Measurements from ENCODE around the gene LPP. TPM values are rescaled to one million over a fixed set of nuclear protein-coding genes. Genes with fewer than 3 reads are reported as not detected.

The LPP gene
- polyA plus RNA-seq, 1 donor (not counting 4 experiments of a cell fraction or from before 2014, with no cell fraction given), result 16.0 TPM

- dilution Hi-C loops (cut with MboI; ENCODE audit: extremely low pct_ligation_motif_present, low sequenced_read_pairs), result no loop called here
- no peak overlapping the region for H3K9ac ChIP-seq (ENCODE audit: control insufficient read depth, extremely low read depth, insufficient read depth, low read length)
- H3K79me2 ChIP-seq (ENCODE audit: control insufficient read depth, insufficient read depth, low read length), result peaks cover 19% of the 10 kb centered on the region
Observed at GRCh38 chr3:188292251-188292650, 138.3 kb downstream of the LPP start.

GRCh38 chr3:188292827-188293226 lies 138.9 kb downstream of the LPP start:
- DNase-seq (ENCODE audit: low read depth, low spot score), result no peak
- Histone ChIP-seq H3K9ac (ENCODE audit: control insufficient read depth, extremely low read depth, insufficient read depth, low read length) (no peak overlapping the region), H3K9me3 (ENCODE audit: control insufficient read depth, low read depth, low read length) (no peaks in the 10 kb centered on the region), H3K36me3 (ENCODE audit: control insufficient read depth in 2 of 2, extremely low read depth in 1 of 2, insufficient read depth in 2 of 2, low read length in 2 of 2) (peaks cover 2 to 5% of the 10 kb centered on the region in 2 experiments), H3K4me1 (ENCODE audit: control insufficient read depth, extremely low read depth, insufficient read depth, low read length) (peaks cover 37% of the 10 kb centered on the region), H3K4me3 (ENCODE audit: control insufficient read depth in 2 of 3, extremely low read depth in 1 of 3, insufficient read depth in 2 of 3, low read depth in 1 of 3, low read length in 3 of 3) (no peak overlapping the region), H3K27me3 (ENCODE audit: control insufficient read depth, extremely low read depth, insufficient read depth, low read length) (no peaks in the 10 kb centered on the region), H3K9me1 (ENCODE audit: control insufficient read depth, extremely low read depth, insufficient read depth, low read length) (no peaks in the 10 kb centered on the region), H3K27ac (ENCODE audit: control insufficient read depth, insufficient read depth, low read length) (no peak overlapping the region), H4K20me1 (ENCODE audit: control insufficient read depth, extremely low read depth, insufficient read depth, low read length) (no peaks in the 10 kb centered on the region), H3K79me2 (ENCODE audit: control insufficient read depth, insufficient read depth, low read length) (peaks cover 19% of the 10 kb centered on the region), H3K4me2 (ENCODE audit: control insufficient read depth, extremely low read depth, insufficient read depth, low read depth, low read length) (no peak overlapping the region), H2AFZ (ENCODE audit: control insufficient read depth, low read length) (no peak overlapping the region)
- TF ChIP-seq CTCF (optimal IDR thresholded peaks at IDR 0.05 in 1 of 3, IDR thresholded peaks at IDR 0.05 in 1 of 3, conservative IDR thresholded peaks at IDR 0.05 in 1 of 3; ENCODE audit: extremely low read depth in 1 of 3, insufficient read depth in 2 of 3, low read length in 3 of 3) (no peak), EZH2 (IDR thresholded peaks at IDR 0.05; ENCODE audit: low read length) (no peak)
- dilution Hi-C loops (cut with MboI; ENCODE audit: extremely low pct_ligation_motif_present, low sequenced_read_pairs), result no loop called here
- FAIRE-seq, result no peak

More at GRCh38 chr3:188292251-188292650, 138.3 kb downstream of the LPP start:
- no peak for TF ChIP-seq EZH2 (IDR thresholded peaks at IDR 0.05; ENCODE audit: low read length)
- no peak for TF ChIP-seq CTCF (optimal IDR thresholded peaks at IDR 0.05 in 1 of 3, IDR thresholded peaks at IDR 0.05 in 1 of 3, conservative IDR thresholded peaks at IDR 0.05 in 1 of 3; ENCODE audit: extremely low read depth in 1 of 3, insufficient read depth in 2 of 3, low read length in 3 of 3)
- FAIRE-seq, result no peak
- Histone ChIP-seq H2AFZ (ENCODE audit: control insufficient read depth, low read length) (no peak overlapping the region), H4K20me1 (ENCODE audit: control insufficient read depth, extremely low read depth, insufficient read depth, low read length) (no peaks in the 10 kb centered on the region), H3K4me3 (ENCODE audit: control insufficient read depth in 2 of 3, extremely low read depth in 1 of 3, insufficient read depth in 2 of 3, low read depth in 1 of 3, low read length in 3 of 3) (no peak overlapping the region), H3K27ac (ENCODE audit: control insufficient read depth, insufficient read depth, low read length) (no peak overlapping the region), H3K9me3 (ENCODE audit: control insufficient read depth, low read depth, low read length) (no peaks in the 10 kb centered on the region), H3K4me2 (ENCODE audit: control insufficient read depth, extremely low read depth, insufficient read depth, low read depth, low read length) (no peak overlapping the region), H3K36me3 (ENCODE audit: control insufficient read depth in 2 of 2, extremely low read depth in 1 of 2, insufficient read depth in 2 of 2, low read length in 2 of 2) (peaks cover 2 to 5% of the 10 kb centered on the region in 2 experiments), H3K9me1 (ENCODE audit: control insufficient read depth, extremely low read depth, insufficient read depth, low read length) (no peaks in the 10 kb centered on the region), H3K27me3 (ENCODE audit: control insufficient read depth, extremely low read depth, insufficient read depth, low read length) (no peaks in the 10 kb centered on the region), H3K4me1 (ENCODE audit: control insufficient read depth, extremely low read depth, insufficient read depth, low read length) (peaks cover 33% of the 10 kb centered on the region)
- DNase-seq (ENCODE audit: low read depth, low spot score), result no peak

All from keratinocyte (primary cell).